GM08714 (cell line): ENCODE data around the gene ADISSP.

Experiments
- H3K4me3 ChIP-seq: fragments of 200-500 bp; sonication (Bioruptor generic); 2 replicates; pipeline ENCODE4 v1.5.1; 2014; ENCODE audit warnings: mild to moderate bottlenecking, low read length, inconsistent platforms
- ZNF274 ChIP-seq: IDR thresholded peaks from 2 replicates; pipeline ENCODE4 v1.6.1; 2012; ENCODE audit warnings: mild to moderate bottlenecking, low read depth, low read length

The ADISSP gene

DNA sequence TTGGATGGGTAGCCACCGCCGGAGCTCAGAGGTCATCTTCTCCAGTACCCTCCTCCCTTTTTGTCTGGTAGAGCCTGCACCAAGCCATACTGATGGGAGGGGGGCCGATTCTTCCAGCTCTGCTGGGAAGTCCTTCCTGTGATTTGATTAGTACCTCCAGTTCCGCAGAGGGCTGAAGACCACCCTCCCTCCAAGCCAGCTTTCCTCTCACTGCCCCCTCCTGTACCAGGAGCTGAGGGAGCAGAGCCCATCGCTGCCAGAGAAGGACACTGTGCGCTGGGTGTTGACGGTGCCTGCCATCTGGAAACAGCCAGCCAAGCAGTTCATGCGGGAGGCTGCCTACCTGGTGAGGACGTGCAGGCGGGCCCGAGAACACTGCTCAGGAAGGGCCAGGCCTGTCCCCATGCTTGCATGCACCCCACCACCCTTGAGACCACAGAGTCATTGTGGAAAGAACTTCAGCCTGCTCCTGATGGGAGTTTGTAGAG lies 21.8 kb downstream of the ADISSP start:
- TF ChIP-seq ZNF274 = no peak
- H3K4me3 ChIP-seq = no peak overlapping the region

DNA sequence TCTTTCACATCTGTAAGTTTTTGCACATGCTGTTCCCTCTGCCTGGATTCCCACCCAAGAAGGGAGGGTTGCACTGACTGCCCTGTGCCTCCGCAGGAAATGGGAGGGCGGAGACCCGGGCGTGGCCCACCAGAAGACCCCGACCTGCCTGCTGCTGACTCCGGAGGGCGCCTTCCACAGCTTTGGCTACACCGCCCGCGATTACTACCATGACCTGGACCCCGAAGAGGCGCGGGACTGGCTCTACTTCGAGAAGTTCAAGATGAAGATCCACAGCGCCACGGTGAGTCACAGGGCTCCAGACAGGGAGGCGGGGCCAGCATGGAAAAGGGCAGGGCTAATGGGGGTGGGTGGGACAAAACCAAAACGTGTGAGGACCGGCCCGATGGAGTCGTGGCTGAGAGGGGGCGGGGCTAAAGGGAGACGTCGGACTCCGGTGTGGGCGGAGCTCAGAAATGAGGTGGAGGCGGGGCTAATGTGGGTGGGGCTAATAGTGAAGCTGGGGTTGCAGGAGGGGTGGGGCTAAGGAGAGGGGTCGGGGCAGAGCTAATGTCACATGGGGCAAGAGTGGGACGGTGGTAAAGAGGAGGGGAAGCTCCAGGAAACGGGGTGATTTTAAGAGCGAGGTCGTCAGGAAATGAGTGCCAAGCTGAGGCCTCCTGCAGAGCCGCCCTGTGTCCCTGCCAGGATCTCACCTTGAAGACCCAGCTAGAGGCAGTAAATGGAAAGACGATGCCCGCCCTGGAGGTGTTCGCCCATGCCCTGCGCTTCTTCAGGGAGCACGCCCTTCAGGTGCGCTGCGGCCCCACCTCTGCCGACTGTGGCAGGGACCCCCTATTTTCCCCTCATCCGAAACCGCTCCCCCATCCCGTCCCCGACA lies 22.5 kb downstream of the ADISSP start:
- no peak overlapping the region for H3K4me3 ChIP-seq
- TF ChIP-seq ZNF274 = no peak

- TF ChIP-seq ZNF274 = no peak
- no peak overlapping the region for H3K4me3 ChIP-seq
Measured at GRCh38 chr20:3744037-3744436, 23.5 kb downstream of the ADISSP start.

- TF ChIP-seq ZNF274 = no peak
- H3K4me3 ChIP-seq = no peak overlapping the region
Measured at GRCh38 chr20:3743251-3743650, 24.3 kb downstream of the ADISSP start.

DNA sequence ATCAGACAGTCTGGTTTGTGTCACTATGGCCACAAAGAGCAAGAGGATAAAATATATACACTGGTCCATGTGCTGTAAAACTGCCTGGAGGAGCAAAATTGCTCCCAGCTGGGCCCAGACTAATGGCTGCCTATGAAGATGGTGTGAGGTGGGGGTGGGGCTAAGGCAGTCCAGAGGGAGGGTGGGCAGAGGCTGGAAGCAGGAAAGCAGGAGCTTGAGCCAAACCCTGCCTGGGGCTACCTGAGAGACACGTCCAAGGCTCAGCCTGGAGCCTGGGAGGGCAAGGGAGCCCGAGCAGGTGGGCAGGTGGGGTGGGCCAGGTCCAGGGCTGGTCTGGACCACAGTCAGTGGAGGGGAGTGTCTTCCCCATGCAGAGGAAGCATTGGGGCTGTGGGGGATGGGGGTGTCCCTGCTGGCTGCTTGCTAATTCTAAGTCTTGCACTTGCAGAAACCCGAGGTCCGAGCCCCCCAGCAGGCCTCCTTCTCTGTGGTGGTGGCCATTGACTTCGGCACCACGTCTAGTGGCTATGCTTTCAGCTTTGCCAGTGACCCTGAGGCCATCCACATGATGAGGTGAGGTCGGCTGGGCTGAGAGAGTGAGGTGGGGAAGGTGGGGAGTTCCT lies 25.6 kb downstream of the ADISSP start:
- no peak for TF ChIP-seq ZNF274
- no peak overlapping the region for H3K4me3 ChIP-seq

GRCh38 chr20:3740615-3741301 lies 26.8 kb downstream of the ADISSP start:
- no peak overlapping the region for H3K4me3 ChIP-seq
- TF ChIP-seq ZNF274 = no peak

DNA sequence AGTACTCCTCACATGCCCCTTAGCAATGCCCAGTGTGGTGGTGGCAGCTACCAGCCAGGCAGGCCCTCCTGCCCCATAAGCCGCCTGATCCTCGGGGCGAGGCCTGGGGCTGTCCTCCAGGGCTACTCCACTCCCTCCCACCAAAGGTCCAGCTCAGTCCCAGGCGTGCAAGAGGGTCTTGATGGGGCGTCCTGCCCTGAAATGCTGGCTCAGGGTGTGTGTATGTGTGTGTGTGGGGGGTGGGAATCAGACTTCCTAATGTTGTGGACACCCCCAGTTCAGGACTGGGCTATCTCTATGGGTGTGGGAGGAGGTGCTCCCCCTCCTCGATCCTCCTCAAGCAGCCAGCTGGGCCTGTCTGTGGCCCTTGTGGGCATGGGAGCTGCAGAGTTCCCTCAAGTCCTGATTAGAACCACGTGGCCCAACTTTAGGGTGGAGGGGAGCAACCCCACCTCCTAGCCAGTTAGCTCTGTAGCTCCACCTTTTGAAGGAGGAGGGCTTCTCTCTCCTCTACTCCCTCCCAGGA lies 27.6 kb downstream of the ADISSP start:
- TF ChIP-seq ZNF274 = no peak
- H3K4me3 ChIP-seq = no peak overlapping the region

- no peak for TF ChIP-seq ZNF274
- H3K4me3 ChIP-seq = no peak overlapping the region
Measured at GRCh38 chr20:3739054-3739925, 28.3 kb downstream of the ADISSP start.

- no peak overlapping the region for H3K4me3 ChIP-seq
- TF ChIP-seq ZNF274 = no peak
Measured at GRCh38 chr20:3738111-3739053, 29.2 kb downstream of the ADISSP start.

DNA sequence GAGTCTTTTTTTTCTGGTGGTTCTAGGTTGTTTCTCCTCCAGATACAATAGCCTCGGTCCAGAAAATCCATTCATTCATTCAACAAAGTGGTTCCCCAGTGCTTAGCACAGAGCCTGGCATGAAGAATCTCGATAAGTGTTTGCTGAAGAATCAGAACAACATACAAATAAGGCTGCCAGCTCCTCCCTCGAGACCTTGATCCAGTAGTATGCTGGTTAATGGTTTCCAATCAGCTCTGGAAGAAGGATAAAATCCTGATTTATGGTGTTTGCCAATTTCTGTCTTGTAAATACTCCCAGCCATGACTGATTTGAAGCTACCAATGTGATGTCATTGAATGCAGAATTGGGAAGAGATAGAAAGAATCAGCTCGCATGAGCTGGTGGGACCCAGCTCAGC lies 31.8 kb downstream of the ADISSP start:
- H3K4me3 ChIP-seq = no peak overlapping the region
- TF ChIP-seq ZNF274 = no peak

- TF ChIP-seq ZNF274 = no peak
- no peak overlapping the region for H3K4me3 ChIP-seq
Measured at GRCh38 chr20:3734111-3734843, 33.3 kb downstream of the ADISSP start.

DNA sequence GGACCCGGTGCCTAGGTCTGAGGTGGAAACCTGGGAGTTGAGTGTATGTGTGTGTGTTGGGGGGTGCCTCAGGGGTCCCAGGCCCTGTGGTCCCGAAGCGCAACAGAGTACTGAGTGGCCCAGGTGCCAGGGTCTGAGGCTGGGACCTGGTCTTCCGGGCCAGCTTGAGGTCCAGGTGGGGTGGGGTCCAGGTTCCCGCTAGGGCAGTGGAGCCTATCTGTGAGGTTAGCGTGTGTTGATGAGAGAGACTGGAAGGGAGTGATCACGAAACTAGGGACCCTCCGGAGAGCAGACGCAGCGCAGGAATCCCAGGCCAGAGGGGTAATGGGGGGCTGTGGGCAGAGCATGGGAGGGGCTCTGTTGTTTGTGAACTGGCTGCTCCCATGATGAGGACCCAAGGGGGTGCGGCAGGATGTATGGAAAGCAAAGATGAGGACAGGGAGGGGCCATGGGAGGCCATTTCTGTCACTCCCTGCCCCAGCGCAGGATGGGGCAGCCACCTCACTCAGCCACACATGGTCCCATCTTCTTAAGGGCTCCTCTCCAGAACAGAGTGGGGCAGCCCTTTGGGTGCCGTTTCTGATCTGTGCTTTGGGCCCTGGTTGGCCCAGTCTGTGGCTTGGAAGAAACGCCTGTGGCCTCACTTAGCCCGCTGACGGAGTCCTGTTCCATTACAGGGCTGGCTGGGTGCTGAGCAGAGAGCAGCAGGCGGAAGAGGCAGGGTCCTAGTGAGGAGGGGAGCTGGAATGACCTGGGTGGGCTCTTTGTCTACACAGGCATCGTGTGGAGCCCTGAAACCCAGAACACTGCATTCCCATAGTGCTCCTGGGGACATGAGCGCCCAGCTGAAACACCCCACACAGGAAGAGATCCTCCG lies 34.2 kb downstream of the ADISSP start:
- TF ChIP-seq ZNF274 = no peak
- no peak overlapping the region for H3K4me3 ChIP-seq
